AML-193 (cell line): ENCODE results near the gene SLIT3.
"Not testable (repeated sequence)": the region's sequence is repeated elsewhere in the genome, so short reads cannot be mapped to it uniquely, and the experiment has no call there.

Experiments
- DNase-seq, 2 experiments: peaks; one replicate each; lab custom pipeline; 2025; lab: John Stamatoyannopoulos, UW

SLIT3 gene

GRCh38 chr5:169219351-169219750, 81.6 kb downstream of the SLIT3 start:
- DNase-seq = no peak

- DNase-seq = no peak
Observed at GRCh38 chr5:169218861-169219260, 82.1 kb downstream of the SLIT3 start.

- no peak for DNase-seq
Observed at GRCh38 chr5:169218176-169218575, 82.8 kb downstream of the SLIT3 start.

GRCh38 chr5:169216866-169217265, 84.1 kb downstream of the SLIT3 start:
- DNase-seq = no peak

GRCh38 chr5:169213479-169213878, 87.5 kb downstream of the SLIT3 start:
- no peak for DNase-seq

- DNase-seq = not testable (repeated sequence)
Observed at GRCh38 chr5:169211761-169212160, 89.2 kb downstream of the SLIT3 start.

- no peak for DNase-seq
Observed at GRCh38 chr5:169204788-169205400, 96.0 kb downstream of the SLIT3 start.

GRCh38 chr5:169202969-169203368, 98.0 kb downstream of the SLIT3 start:
- no peak for DNase-seq

GRCh38 chr5:169201597-169201996, 99.3 kb downstream of the SLIT3 start:
- no peak for DNase-seq

GRCh38 chr5:169200125-169200778, 100.7 kb downstream of the SLIT3 start:
- no peak for DNase-seq

GRCh38 chr5:169197343-169197742, 103.6 kb downstream of the SLIT3 start:
- DNase-seq = no peak

GRCh38 chr5:169196059-169196458, 104.9 kb downstream of the SLIT3 start:
- no peak for DNase-seq

- no peak for DNase-seq
Observed at GRCh38 chr5:169195601-169196000, 105.3 kb downstream of the SLIT3 start.

GRCh38 chr5:169192536-169192935, 108.4 kb downstream of the SLIT3 start:
- DNase-seq = no peak

- no peak for DNase-seq
Observed at GRCh38 chr5:169190849-169191248, 110.1 kb downstream of the SLIT3 start.

- no peak for DNase-seq
Observed at GRCh38 chr5:169185626-169186025, 115.3 kb downstream of the SLIT3 start.

- DNase-seq = no peak
Observed at GRCh38 chr5:169183576-169183975, 117.4 kb downstream of the SLIT3 start.

GRCh38 chr5:169182797-169183196, 118.1 kb downstream of the SLIT3 start:
- no peak for DNase-seq

GRCh38 chr5:169181814-169182213, 119.1 kb downstream of the SLIT3 start:
- no peak for DNase-seq

- no peak for DNase-seq
Observed at GRCh38 chr5:169178754-169179153, 122.2 kb downstream of the SLIT3 start.

GRCh38 chr5:169178274-169178673, 122.7 kb downstream of the SLIT3 start:
- DNase-seq = no peak

GRCh38 chr5:169176709-169177694, 123.9 kb downstream of the SLIT3 start:
- no peak for DNase-seq

- DNase-seq = no peak
Observed at GRCh38 chr5:169175733-169176132, 125.2 kb downstream of the SLIT3 start.
